A673 (cell line): Measurements from ENCODE around the gene ROBO2.

ENCODE experiments used
- EZH2 ChIP-seq: fragments of 200-600 bp; sonication (generic); IDR thresholded peaks from 2 replicates; pipeline ENCODE4 v1.6.1; 2017; ENCODE audit warnings: borderline replicate concordance, low read depth, mild to moderate bottlenecking, mixed read lengths, antibody characterized with exemption, low read length; ENCODE audit not compliant: poor library complexity, severe bottlenecking
- TF ChIP-seq, protein P1 (sequence below): fragments of 300-800, 200-600 bp; sonication (generic); conservative IDR thresholded peaks from 2 replicates; pipeline ENCODE4 v1.5.1; 2017; ENCODE audit warnings: low read depth, mild to moderate bottlenecking, antibody characterized with exemption, low read length, moderate library complexity, mixed read lengths

GRCh38 chr3:77648214-77648613 is 608.3 kb downstream of the ROBO2 start:
- no peak for TF ChIP-seq EZH2
- TF ChIP-seq, protein P1, sequence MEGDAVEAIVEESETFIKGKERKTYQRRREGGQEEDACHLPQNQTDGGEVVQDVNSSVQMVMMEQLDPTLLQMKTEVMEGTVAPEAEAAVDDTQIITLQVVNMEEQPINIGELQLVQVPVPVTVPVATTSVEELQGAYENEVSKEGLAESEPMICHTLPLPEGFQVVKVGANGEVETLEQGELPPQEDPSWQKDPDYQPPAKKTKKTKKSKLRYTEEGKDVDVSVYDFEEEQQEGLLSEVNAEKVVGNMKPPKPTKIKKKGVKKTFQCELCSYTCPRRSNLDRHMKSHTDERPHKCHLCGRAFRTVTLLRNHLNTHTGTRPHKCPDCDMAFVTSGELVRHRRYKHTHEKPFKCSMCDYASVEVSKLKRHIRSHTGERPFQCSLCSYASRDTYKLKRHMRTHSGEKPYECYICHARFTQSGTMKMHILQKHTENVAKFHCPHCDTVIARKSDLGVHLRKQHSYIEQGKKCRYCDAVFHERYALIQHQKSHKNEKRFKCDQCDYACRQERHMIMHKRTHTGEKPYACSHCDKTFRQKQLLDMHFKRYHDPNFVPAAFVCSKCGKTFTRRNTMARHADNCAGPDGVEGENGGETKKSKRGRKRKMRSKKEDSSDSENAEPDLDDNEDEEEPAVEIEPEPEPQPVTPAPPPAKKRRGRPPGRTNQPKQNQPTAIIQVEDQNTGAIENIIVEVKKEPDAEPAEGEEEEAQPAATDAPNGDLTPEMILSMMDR = no peak
